ENCODE data around the gene MPST.
A peak's percentile ranks its signal among the peaks of the same experiment; 100 is the strongest.

The MPST gene

GRCh38 chr22:37046589-37046988 is 27.0 kb downstream of the MPST start:
- DNase-seq = no peak

GRCh38 chr22:37047006-37047405 is 27.5 kb downstream of the MPST start:
- DNase-seq = no peak

GRCh38 chr22:37048133-37048532 is 28.6 kb downstream of the MPST start:
- no peak for DNase-seq

GRCh38 chr22:37049224-37049623 is 29.7 kb downstream of the MPST start:
- no peak for DNase-seq

GRCh38 chr22:37050913-37051312 is 31.4 kb downstream of the MPST start:
- DNase-seq = no peak

- peak; percentile 47 to 84 (median 63) for DNase-seq
These were observed 32.1 kb downstream of the MPST start, which contains the start of gene KCTD17 for GRCh38 chr22:37051391-37052385. KCTD17 (plus strand) TSS chr22:37051742; CDS start chr22:37051761, 19 bp downstream.

GRCh38 chr22:37052386-37053309 is 33.1 kb downstream of the MPST start:
- DNase-seq = no peak

- no peak for DNase-seq
These were observed 33.9 kb downstream of the MPST start for GRCh38 chr22:37053310-37054055.

- no peak for DNase-seq
These were observed 34.5 kb downstream of the MPST start for GRCh38 chr22:37054056-37054395.

- no peak for DNase-seq
These were observed 35.2 kb downstream of the MPST start for GRCh38 chr22:37054600-37055365.

GRCh38 chr22:37056246-37056645 is 36.7 kb downstream of the MPST start:
- DNase-seq = no peak

GRCh38 chr22:37057226-37057625 is 37.7 kb downstream of the MPST start:
- no peak for DNase-seq

GRCh38 chr22:37057796-37058510 is 38.4 kb downstream of the MPST start:
- no peak for DNase-seq

GRCh38 chr22:37058917-37059701 is 39.6 kb downstream of the MPST start:
- no peak for DNase-seq

GRCh38 chr22:37059876-37060449 is 40.4 kb downstream of the MPST start:
- peak in 2 of 5 experiments; percentile 20 to 73 for DNase-seq

GRCh38 chr22:37060801-37061610 is 41.5 kb downstream of the MPST start:
- peak in 2 of 5 experiments; percentile 50 to 80 for DNase-seq

GRCh38 chr22:37061611-37062375 is 42.3 kb downstream of the MPST start:
- DNase-seq = no peak

- no peak for DNase-seq
These were observed 42.8 kb downstream of the MPST start for GRCh38 chr22:37062376-37062675.
